Activated effector memory CD4-positive, alpha-beta T cell treated with anti-CD3 and anti-CD28 coated beads, Interleukin-2, amount 50 U/mL, for 16 hours (primary cell): ENCODE data around the gene TMEM143.
"Not testable (repeated sequence)": the region's sequence is repeated elsewhere in the genome, so short reads cannot be mapped to it uniquely, and the experiment has no call there.

Experiments
- DNase-seq: peaks from one replicate; pipeline ENCODE4 v3.0.0-alpha.2; 2020

The TMEM143 gene

GRCh38 chr19:48325265-48325910 is 38.4 kb downstream of the TMEM143 start, which contains the start of gene EMP3:
EMP3 (plus strand) TSS chr19:48325552; CDS start chr19:48326845, 1,293 bp downstream.
- peak; percentile 94 for DNase-seq

DNA sequence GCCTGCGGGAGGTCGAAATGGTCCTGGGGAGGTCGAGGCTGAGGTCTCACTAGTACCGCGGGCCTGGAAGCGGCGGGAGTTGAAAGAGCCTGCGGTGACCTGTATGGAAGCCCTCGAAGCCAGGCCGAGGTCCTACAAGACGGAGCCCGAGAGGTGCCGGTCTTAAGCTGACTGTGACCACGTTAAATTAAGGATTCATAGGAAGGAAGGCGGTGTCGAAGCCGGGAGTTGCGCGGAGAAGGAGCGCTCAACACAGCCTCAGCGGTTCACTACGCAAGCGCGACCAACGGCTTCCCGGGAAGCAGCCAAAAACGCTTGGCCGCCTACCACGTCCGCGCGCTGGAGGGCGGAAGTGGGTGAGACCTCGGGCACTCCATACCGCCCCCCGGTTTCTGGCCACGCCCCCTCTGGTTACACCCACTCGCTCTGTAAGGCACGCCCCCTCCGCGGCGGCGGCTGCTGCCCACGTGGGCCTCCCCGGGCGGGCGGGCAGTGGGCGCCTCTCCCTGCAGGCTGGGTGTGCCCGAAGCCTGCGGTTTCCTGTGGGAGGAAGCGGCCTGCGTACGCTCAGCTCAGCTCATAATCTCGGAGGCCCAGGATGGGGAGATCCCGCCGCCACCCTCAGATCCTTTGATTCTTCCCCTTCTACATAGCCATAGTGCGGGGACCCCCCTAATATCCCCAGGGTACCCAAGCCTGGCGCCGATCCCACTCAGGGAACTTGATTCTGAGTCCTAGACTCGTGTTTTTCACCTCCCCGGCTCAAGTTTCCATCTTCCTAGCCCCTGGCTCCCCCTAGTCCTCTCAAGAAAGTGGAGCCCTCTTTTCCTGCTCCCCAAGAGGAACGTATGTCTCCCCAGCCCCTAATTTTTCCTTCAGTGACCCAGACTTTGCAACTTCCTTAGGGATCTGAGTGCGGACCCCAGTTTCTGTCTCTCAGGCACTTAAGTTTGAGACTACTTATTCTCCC is 41.8 kb downstream of the TMEM143 start:
- DNase-seq: peak; percentile 99

- peak; percentile 97 for DNase-seq
These were observed 42.4 kb downstream of the TMEM143 start for GRCh38 chr19:48321372-48321621.

DNA sequence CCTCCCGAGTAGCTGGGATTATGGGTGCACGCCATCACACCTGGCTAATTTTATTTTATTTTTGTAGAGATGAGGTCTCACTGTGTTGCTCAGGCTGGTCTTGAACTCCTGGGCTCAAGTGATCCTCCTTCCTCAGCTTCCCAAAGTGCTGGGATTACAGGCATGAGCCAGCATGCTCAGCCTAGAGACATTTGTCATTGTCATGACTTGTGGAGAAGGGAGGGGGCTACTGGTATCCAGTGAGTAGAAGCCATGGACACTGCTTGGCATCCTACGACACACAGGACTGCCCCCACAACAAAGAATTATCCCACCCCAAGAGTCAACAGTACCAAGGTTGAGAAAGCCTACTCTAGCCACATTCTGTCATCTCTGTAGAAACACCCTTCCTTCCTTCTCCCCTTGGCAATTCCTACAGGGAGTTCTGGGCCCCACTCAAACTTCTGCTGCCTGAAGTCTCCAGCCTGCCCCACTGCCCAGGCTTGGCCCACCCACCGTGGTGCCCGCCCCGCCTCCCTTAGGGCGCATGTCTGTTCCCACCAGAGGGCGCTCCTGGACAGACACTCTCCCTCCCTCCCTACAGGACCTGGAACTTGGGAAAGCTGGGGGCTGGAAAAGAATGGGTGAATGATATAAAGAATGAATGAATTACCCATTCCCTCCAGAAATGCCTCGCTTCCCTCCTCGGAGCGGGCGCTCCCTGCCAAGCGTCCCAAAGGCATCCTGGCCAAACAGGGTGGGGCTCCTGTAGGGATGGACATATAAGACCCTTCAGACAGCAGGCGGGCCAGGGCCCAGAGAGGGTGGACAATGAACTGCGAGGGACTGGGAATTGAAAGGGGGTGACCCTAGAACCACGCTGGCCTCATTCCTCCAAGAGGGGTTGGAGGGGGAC is 43.8 kb downstream of the TMEM143 start:
- peak; percentile 92 for DNase-seq

DNA sequence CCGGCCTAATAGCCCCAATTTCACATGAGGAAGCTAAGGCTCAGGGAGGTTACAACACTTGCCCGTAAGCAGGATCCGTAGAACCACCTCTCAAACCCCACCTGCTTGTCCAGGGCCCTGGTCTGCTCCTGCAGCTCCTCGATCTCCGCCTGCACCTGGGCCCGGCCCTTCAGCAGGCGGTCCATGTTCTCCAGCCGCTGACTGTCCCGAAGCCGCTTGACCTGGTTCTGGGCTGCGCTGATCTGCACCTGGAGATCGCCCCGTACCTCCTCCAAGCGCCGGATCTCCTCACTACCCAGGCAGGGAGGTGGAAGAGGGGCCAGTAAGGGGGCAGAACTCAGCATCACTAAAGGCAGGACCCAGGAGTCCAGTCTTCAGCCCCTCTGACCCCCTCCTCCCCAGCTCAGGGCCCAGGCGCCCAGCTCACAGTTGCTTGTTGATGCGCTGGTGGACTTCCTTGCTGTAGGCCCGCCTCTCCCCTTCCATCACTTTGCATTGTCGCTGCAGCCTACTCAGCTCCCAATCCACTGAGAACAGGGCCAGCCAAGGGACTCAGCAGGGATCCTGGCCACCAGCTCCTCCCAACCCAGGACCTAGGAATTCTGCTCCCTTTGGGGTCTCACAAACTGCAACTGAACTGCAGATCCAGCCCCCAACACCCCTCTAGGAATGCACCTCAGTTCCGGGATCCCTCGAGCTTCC is 45.3 kb downstream of the TMEM143 start:
- no peak for DNase-seq

GRCh38 chr19:48317708-48317960 is 46.1 kb downstream of the TMEM143 start:
- not testable (repeated sequence) for DNase-seq

DNA sequence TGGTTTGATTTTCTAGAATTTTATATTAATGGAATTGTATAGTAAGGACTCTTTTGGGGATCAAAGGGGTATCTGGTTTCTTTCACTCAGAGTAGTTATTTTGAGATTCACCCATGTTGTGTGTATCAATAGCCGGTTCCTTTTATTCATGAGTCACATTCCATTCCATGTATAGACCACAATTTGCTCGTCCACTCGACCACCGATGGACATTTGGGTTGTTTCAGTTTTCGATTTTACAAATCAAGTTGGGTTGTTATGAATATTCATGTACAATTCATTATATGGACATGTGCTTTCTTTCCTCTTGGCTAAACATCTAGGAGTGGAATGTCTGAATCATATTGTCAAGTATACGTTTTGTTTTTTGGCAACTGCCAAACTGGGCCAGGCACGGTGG is 48.0 kb downstream of the TMEM143 start:
- DNase-seq: no peak

DNA sequence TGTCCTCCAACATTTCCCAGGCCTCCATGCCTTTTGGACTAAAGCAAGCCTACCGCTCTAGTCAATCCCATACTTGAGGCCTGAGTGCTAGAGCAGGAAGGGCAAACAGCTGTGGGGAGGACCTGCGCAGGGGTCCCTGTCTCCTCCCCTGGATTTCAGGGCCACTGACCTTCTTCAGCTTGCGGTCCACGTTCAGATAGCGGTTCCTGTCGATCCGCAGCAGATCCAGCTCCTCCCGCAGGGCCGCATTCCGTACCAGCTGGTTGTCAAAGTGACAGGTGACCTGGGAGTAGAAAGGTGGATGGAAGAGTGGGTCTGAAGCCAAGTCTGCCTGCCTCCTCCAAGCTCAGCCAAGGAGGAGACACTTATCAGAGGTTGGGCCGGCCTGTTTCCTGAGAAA is 52.4 kb downstream of the TMEM143 start:
- DNase-seq: no peak

GRCh38 chr19:48310227-48310626 is 53.5 kb downstream of the TMEM143 start:
- no peak for DNase-seq

DNA sequence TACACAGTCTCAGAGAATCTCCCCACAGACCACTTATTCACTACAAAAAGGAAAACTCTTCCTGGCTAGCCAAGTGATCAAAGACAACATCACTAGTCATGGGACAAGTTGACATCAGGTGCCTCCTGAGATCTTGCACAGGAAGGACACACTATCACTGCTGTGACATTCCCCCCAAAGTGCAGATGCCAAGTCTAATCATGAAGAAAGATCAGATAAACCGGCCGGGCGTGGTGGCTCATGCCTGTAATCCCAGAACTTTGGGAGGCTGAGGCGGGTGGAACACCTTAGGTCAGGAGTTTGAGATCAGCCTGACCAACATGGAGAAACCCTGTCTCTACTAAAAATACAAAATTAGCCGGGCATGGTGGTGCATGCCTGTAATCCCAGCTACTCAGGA is 54.0 kb downstream of the TMEM143 start:
- DNase-seq: not testable (repeated sequence)

DNA sequence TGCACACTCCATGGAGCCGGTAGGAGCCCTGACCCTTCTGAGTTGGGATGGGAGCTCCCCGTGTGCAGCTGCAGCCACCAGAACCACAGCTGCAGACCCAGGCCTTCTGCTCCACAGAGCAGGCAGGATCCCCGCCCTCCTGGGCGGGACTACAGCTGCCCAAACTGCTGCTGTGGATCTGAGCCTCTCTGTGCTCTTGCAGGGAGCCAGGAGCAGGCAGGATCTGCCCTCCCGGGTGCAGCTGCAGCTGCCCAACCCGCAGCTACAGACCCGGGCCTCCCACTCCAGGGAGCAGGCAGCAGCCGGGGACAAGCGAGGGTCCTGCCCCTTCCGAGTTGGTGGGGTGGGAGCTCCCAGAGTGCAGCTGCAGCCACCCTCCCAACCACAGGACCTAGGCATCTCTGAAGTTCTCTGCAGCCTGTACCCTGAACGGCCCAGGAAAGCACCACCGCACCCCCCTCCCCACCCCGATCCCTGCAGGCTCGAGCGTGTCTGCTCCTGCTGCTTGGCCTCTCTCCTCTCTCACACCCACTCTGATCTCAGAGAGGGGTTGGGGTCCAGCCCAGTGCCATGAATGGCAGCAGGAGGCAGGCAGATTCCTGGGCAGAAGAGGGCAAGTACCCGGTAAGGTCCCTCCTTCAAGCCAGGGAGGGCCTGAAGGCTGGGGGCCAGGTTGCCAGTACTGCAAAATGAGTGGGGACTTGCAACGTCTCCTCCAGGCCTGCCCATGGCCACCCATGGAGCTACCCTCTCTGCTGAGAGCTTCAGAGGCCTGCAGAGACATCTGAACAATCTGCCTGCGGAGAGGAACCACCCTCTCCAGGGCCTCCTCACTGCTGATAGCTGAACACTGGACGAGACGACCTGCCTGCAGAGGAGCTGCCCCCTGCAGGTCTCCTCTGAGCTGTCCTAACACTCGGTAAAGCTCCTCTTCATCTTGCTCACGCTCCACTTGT is 54.8 kb downstream of the TMEM143 start:
- no peak for DNase-seq

- no peak for DNase-seq
These were observed 59.9 kb downstream of the TMEM143 start for GRCh38 chr19:48303866-48304265.

DNA sequence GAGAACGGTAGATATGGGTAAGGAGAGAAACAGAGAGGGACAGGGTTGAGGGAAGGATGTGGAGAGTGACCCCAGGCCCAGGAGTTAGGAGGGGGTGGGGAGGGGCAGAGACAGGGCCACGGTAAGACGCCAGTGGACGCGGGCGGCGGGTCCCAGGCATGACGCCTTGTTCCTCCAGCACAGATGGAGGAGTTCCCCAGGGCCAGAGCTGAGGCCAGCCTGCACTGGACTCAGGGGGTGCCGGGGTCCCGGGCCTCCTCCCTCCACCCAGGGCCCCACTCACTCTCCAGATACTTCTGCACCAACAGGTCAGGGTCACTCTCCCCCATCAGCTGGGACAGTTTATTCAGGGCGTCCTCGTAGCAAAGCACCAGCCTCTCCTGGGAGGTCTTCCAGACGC is 60.4 kb downstream of the TMEM143 start:
- no peak for DNase-seq

GRCh38 chr19:48302600-48302959 is 61.2 kb downstream of the TMEM143 start:
- no peak for DNase-seq

- DNase-seq: no peak
These were observed 61.7 kb downstream of the TMEM143 start for GRCh38 chr19:48301886-48302599.

DNA sequence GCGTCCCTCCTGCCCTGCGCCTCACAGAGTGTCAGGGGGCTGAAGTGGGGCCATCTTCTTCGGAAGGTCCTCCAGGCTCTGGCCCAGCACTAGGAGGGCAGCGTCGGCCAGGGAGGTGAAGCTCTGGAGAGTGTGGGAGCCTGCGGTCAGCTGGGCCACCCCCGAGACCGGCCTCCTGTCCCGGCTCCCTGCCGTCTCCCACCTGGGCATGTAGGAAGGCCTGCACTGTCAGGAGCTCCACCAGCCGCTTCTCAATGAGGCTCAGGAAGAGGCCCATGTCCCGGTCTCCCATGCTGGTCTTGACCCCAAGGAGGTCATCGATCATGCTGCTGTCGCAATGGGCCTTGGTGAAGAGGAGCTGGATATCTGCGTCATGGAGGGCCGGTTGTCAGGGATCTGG is 65.8 kb downstream of the TMEM143 start:
- no peak for DNase-seq

DNA sequence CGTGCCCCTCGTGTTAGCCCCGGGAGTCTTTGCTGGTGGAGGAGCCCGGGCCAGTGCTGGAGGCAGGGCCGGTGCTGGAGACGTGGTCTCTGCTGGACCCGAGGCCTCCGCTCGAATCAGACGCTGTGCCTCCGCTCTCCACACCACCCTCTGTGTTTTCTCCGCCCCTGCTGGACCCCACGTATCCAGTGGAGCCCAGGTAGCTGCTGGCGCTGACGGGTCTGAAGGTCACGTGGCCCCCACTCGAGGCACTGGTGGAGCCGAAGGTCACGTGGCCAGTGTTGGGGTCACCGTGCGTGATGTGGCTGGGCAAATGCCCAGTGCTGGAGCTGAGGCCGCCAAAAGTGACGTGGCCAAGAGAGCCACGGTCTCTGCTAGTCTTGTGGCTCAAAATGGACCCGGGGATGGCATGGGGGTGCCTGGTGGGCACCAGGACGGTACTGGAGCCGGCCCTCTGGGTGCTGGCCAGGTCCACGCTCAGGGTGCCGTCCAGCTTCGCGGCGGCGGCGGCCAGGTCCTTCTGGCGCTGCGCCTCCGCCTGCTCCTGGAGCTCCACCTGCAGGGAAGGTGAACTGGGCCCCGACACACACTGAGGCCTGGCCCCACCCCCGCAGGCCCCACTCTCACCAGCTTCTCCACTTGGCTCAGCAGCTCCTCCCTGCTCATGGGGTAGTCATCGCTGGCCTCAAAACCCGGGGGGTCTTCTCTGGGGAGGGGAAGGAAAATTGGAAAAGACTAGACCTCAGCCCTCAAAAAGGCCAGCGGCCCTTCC is 66.6 kb downstream of the TMEM143 start:
- DNase-seq: no peak

DNA sequence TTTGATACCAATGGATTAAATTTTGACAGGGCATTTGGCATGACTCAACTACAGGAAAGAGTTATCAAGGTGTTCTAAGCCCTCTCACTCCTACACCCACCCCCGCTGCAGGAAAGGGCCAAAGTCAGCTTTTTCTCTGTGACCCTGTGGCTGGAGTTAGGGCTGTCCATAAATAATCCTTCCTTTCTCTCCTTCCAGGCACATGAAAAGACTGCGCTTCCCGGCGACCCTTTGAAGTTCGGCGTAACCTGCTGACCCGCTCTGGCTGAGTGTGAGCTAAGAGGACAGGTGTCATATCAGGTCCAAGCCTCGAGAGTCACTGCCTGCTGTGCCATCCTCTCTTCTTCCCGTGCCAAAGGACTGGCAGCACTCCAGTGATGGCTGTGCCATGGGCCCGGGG is 68.3 kb downstream of the TMEM143 start:
- DNase-seq: no peak

DNA sequence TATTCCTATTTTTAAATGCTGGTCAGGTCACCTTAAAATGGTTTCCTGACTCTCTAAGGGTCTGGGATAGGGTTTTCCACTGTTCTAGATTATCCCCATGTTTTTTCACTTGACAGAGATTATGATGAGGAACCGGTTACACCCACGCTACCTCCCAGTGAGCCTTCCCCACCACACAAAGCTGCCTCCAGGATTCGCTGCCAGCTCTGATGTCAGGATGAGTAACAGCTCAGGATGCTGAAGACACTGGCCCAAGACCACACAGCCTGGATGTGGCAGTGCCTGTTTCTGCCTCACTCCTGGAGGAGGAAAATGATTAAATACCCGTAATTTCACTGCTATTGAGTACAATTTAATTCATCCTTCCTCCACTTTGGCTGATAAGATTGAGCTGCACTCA is 70.9 kb downstream of the TMEM143 start:
- DNase-seq: no peak

GRCh38 chr19:48291489-48291815 is 72.3 kb downstream of the TMEM143 start:
- not testable (repeated sequence) for DNase-seq
